ENCODE results near the gene TASOR2.

TASOR2 gene

DNA sequence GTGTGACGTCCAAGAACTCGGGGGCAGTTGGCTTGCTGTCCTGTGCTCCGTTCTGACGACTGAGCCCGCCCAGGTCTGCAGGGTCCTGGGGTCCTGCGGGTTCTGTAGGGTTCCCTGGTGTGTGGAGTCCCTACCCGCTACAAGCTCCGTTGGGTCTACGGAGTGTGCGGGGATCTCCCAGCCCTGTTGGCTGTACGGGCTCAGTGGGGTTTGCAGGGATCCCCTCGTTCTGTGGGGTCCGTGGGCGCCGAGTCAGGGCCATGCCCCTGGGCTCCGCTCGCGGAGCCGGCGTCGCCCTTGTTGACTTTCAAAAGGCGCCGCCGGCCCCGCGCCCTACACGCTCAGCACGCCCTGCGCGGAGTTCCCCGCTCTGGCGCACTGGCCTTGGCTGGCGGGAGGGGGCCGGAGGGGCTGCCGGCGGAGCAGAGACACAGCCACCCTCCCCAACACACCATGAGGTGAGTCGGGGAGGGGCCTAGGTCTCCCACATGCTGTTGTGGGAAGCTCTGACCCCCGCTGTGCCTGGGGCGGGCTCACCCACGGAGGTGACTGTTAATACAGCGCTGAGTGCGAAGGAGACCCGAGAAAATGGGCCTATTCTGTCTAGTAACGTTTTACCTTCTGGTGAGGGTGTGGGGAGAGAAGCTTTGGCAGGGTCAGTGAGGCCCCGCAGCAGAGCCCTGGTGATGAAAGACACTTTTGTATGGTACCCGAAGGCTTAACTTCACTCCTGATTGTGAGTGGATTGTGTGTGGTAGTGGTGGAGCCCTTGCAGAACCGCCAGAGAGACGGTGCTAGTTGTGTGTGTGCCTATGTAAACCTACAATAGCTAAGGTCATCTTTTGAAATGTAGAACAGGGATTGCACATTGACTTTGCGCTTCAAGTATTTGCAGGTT, 8.1 kb downstream of the TASOR2 start:
- Mint-ChIP-seq H3K27ac (peak overlapping the region; percentile 46 to 72 (median 71)), H3K27me3 (ENCODE audit: low read depth) (no peaks in the 10 kb centered on the region), H3K4me3 (peak overlapping the region; percentile 73 to 84 (median 74)), H3K36me3 (ENCODE audit: low read depth) (no peaks in the 10 kb centered on the region), H3K4me1 (peaks cover 27% of the 10 kb centered on the region), H3K9me3 (no peaks in the 10 kb centered on the region)
- TF ChIP-seq, protein P1, sequence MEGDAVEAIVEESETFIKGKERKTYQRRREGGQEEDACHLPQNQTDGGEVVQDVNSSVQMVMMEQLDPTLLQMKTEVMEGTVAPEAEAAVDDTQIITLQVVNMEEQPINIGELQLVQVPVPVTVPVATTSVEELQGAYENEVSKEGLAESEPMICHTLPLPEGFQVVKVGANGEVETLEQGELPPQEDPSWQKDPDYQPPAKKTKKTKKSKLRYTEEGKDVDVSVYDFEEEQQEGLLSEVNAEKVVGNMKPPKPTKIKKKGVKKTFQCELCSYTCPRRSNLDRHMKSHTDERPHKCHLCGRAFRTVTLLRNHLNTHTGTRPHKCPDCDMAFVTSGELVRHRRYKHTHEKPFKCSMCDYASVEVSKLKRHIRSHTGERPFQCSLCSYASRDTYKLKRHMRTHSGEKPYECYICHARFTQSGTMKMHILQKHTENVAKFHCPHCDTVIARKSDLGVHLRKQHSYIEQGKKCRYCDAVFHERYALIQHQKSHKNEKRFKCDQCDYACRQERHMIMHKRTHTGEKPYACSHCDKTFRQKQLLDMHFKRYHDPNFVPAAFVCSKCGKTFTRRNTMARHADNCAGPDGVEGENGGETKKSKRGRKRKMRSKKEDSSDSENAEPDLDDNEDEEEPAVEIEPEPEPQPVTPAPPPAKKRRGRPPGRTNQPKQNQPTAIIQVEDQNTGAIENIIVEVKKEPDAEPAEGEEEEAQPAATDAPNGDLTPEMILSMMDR (IDR thresholded peaks at IDR 0.05; ENCODE audit: unreplicated experiment in 3 of 3), result no peak

DNA sequence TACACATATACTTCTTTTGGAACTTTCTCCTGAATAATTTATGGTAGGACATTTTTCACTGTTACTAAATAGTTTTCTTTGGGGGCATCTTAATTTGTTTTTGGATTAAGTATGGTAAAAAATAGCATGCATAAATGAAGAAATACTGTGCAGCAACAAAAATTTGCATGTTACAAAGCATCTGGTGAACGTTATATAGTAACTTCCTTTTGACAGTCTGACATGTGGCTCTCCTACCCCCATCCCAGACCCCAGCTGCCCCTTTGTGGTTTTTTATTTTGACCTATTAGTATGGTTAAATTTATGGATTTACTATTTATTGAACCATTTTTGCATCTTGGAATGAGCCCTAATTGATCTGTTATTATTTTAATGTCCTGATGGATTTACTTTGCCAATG, 9.9 kb downstream of the TASOR2 start:
- H3K27ac Mint-ChIP-seq, result no peak overlapping the region
- no peaks in the 10 kb centered on the region for H3K36me3 Mint-ChIP-seq (ENCODE audit: low read depth)
- TF ChIP-seq, protein P1 (IDR thresholded peaks at IDR 0.05; ENCODE audit: unreplicated experiment in 3 of 3), result no peak
- no peak overlapping the region for H3K4me3 Mint-ChIP-seq
- no peaks in the 10 kb centered on the region for H3K9me3 Mint-ChIP-seq
- H3K4me1 Mint-ChIP-seq, result peaks cover 27% of the 10 kb centered on the region
- H3K27me3 Mint-ChIP-seq (ENCODE audit: low read depth), result no peaks in the 10 kb centered on the region

DNA sequence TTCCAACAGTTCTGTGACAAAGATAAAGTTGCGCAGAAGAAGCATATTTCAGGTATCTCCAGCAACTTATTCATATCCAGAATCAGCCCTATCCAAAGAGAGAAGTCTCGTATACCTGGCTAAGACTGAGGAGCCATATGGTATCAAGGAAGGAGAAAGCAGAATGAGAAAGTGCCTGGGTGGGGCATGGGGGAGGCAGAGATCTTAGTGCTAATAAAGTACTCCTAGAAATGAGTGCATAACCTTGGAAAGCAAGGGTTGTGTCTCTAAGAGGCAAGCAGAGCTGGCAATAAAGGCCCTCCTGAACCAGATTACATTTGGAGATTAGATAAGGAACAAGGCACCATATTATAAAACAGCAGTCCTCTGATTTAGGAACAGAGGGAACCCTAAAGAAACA, 12.7 kb downstream of the TASOR2 start:
- Mint-ChIP-seq H3K27me3 (ENCODE audit: low read depth) (no peaks in the 10 kb centered on the region), H3K36me3 (ENCODE audit: low read depth) (no peaks in the 10 kb centered on the region), H3K27ac (no peak overlapping the region), H3K4me1 (peaks cover 15% of the 10 kb centered on the region), H3K9me3 (no peaks in the 10 kb centered on the region), H3K4me3 (no peak overlapping the region)
- TF ChIP-seq, protein P1 (IDR thresholded peaks at IDR 0.05; ENCODE audit: unreplicated experiment in 3 of 3), result no peak

DNA sequence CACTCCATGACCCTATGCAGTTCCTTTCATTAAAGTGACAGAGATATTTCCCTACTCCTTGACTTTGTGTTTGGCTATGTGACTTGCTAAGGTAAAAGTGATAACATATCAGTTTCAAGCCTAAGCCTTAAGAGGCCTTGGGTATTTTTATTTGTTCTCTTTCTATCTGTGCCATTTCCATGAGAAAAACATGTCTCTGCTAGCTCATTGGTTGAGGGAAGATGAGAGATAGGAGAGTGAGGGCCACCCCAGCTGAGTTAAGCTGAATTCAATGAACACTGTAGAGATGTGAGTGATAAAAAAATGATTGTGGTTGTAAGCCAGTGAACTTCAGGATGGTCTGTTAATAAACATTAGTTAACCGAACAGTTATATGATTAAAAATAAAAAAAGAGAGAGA, 13.4 kb downstream of the TASOR2 start:
- TF ChIP-seq, protein P1 (IDR thresholded peaks at IDR 0.05; ENCODE audit: unreplicated experiment in 3 of 3), result no peak
- no peaks in the 10 kb centered on the region for H3K27me3 Mint-ChIP-seq (ENCODE audit: low read depth)
- no peak overlapping the region for H3K4me3 Mint-ChIP-seq
- no peaks in the 10 kb centered on the region for H3K36me3 Mint-ChIP-seq (ENCODE audit: low read depth)
- no peak overlapping the region for H3K27ac Mint-ChIP-seq
- H3K9me3 Mint-ChIP-seq, result no peaks in the 10 kb centered on the region
- peaks cover 10% of the 10 kb centered on the region for H3K4me1 Mint-ChIP-seq

DNA sequence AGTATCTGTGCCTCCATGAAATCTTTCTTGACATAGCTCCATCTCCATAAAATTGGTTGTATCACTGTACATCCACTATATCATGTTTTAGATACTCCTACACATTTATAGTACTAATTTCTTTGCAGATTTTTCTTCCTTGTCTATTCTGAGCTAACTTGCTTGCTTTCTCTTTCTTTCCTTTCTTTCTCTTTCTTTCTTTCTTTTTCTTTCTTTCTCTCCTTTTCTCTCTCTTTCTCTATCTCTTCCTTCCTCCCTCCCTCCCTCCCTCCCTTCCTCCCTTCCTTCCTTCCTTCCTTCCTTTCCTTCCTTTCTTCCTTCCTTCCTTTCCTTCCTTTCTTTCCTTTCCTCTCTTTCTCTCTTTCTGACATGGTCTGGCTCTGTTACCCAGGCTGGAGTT, 23.7 kb downstream of the TASOR2 start:
- TF ChIP-seq, protein P1 (IDR thresholded peaks at IDR 0.05; ENCODE audit: unreplicated experiment in 3 of 3), result no peak
- Mint-ChIP-seq H3K36me3 (ENCODE audit: low read depth) (peaks cover 4% of the 10 kb centered on the region), H3K27me3 (ENCODE audit: low read depth) (no peaks in the 10 kb centered on the region), H3K9me3 (no peaks in the 10 kb centered on the region), H3K4me1 (peaks cover 19% of the 10 kb centered on the region), H3K4me3 (no peak overlapping the region), H3K27ac (no peak overlapping the region)

DNA sequence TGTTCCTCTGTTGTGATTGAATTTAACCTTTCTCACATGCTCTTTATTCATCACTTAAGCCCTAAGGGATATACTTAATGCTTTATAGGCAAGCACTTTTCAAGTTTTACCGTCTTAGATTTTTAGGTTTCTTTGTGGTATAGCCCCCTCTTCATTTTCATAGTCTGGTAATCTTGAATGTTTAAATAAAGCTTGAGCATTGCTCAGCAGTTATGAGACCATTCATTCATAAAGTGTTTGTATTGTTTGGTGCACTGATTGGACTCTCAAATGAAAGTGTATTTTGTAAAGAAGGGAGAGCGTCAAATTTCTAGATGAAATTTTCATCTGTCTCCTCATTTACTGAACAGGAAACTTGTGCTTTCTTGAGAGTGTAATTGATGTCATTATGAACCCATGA, 25.2 kb downstream of the TASOR2 start:
- no peaks in the 10 kb centered on the region for H3K9me3 Mint-ChIP-seq
- H3K4me3 Mint-ChIP-seq, result no peak overlapping the region
- H3K36me3 Mint-ChIP-seq (ENCODE audit: low read depth), result no peaks in the 10 kb centered on the region
- no peaks in the 10 kb centered on the region for H3K27me3 Mint-ChIP-seq (ENCODE audit: low read depth)
- H3K27ac Mint-ChIP-seq, result no peak overlapping the region
- H3K4me1 Mint-ChIP-seq, result peaks cover 19% of the 10 kb centered on the region
- TF ChIP-seq, protein P1 (IDR thresholded peaks at IDR 0.05; ENCODE audit: unreplicated experiment in 3 of 3), result no peak

All from nephron (organoid).